Glutamatergic neuron (in vitro differentiated cells): ENCODE results near the gene ARHGAP6. TPM values are rescaled to one million over a fixed set of nuclear protein-coding genes. Genes with fewer than 3 reads are reported as not detected.
"Not testable (repeated sequence)": the region's sequence is repeated elsewhere in the genome, so short reads cannot be mapped to it uniquely, and the experiment has no call there.

Source experiments
- DNase-seq: peaks from one replicate; pipeline ENCODE4 v3.0.0; 2022
- H3K27ac Mint-ChIP-seq: one replicate; pipeline ENCODE4 v1.8.0; 2020; ENCODE audit warnings: mild to moderate bottlenecking, mixed read lengths, inconsistent platforms; ENCODE audit not compliant: unreplicated experiment
- H3K27me3 Mint-ChIP-seq: one replicate; pipeline ENCODE4 v1.8.0; 2020; ENCODE audit warnings: mild to moderate bottlenecking, moderate library complexity, mixed read lengths, inconsistent platforms; ENCODE audit not compliant: unreplicated experiment
- H3K36me3 Mint-ChIP-seq: one replicate; pipeline ENCODE4 v1.8.0; 2020; ENCODE audit warnings: mild to moderate bottlenecking, mixed read lengths, inconsistent platforms; ENCODE audit not compliant: unreplicated experiment
- H3K4me1 Mint-ChIP-seq: one replicate; pipeline ENCODE4 v1.8.0; 2020; ENCODE audit warnings: mild to moderate bottlenecking, low read depth, mixed read lengths, inconsistent platforms; ENCODE audit not compliant: unreplicated experiment
- H3K4me3 Mint-ChIP-seq: one replicate; pipeline ENCODE4 v1.8.0; 2020; ENCODE audit warnings: mild to moderate bottlenecking, mixed read lengths, inconsistent platforms; ENCODE audit not compliant: unreplicated experiment
- H3K9me3 Mint-ChIP-seq: one replicate; pipeline ENCODE4 v1.8.0; 2020; ENCODE audit warnings: mild to moderate bottlenecking, moderate library complexity, mixed read lengths, inconsistent platforms; ENCODE audit not compliant: unreplicated experiment
- CTCF ChIP-seq: fragments of 200-600 bp; sonication (generic); IDR thresholded peaks from one replicate; pipeline ENCODE4 v1.5.0; 2021; ENCODE audit not compliant: partially characterized antibody, unreplicated experiment
- total RNA-seq: library from RNA; stranded (reverse); fragmentation: NEBNext Ultra II Directional; extraction: Animal tissue kit (Norgen Biotek cat#: 25700); gene quantifications from one replicate; pipeline ENCODE4 v1.2.1, GENCODE V29; 2021; ENCODE audit not compliant: unreplicated experiment

The ARHGAP6 gene
- total RNA-seq, 1 donor from 2014 or later, result 3.6 TPM

DNA sequence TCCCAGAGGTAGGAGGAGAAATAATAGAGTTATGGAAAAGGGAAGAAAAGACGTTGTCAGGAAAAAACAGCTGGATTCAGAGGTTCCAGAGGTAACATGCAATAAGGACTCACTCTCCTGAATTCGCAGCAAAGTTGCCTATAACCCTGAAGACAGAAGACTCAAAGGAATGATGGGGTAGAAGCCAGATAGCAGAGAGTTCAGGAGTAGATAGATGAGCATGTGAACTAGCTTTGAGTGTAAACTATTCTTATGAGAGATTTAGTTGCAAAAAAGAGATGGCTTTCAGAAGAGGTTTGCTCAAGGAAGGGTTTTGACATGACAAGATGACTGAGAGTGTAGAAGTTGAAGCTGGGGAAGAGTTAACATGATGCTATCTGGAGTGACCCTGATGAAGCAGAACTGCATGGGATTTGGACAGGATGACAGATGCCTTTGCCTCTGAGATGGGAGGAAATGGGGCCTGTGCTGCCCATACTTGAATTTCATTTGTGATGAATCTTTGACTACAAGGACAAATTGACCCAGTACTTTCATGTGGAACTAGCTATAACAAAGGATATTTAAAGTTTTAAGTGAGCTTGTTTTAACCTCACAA, 298.6 kb downstream of the ARHGAP6 start:
- no peak overlapping the region for H3K27ac Mint-ChIP-seq
- H3K4me1 Mint-ChIP-seq, result peaks cover 3% of the 10 kb centered on the region
- H3K36me3 Mint-ChIP-seq, result no peaks in the 10 kb centered on the region
- H3K4me3 Mint-ChIP-seq, result no peak overlapping the region
- H3K9me3 Mint-ChIP-seq, result peaks cover 1% of the 10 kb centered on the region
- no peak for DNase-seq
- no peaks in the 10 kb centered on the region for H3K27me3 Mint-ChIP-seq
- no peak for TF ChIP-seq CTCF

- Mint-ChIP-seq H3K27ac (no peak overlapping the region), H3K4me3 (no peak overlapping the region), H3K4me1 (peaks cover 3% of the 10 kb centered on the region), H3K27me3 (no peaks in the 10 kb centered on the region), H3K36me3 (no peaks in the 10 kb centered on the region), H3K9me3 (peaks cover 1% of the 10 kb centered on the region)
- no peak for TF ChIP-seq CTCF
- no peak for DNase-seq
Observed at GRCh38 chrX:11365426-11365825, 300.3 kb downstream of the ARHGAP6 start.

GRCh38 chrX:11364835-11365234, 300.9 kb downstream of the ARHGAP6 start:
- Mint-ChIP-seq H3K36me3 (no peaks in the 10 kb centered on the region), H3K4me3 (no peak overlapping the region), H3K27me3 (no peaks in the 10 kb centered on the region), H3K4me1 (peaks cover 3% of the 10 kb centered on the region), H3K27ac (no peak overlapping the region), H3K9me3 (peaks cover 1% of the 10 kb centered on the region)
- DNase-seq, result no peak
- TF ChIP-seq CTCF, result no peak

GRCh38 chrX:11363825-11364224, 301.9 kb downstream of the ARHGAP6 start:
- H3K4me1 Mint-ChIP-seq, H3K9me3 Mint-ChIP-seq, H3K27me3 Mint-ChIP-seq, H3K27ac Mint-ChIP-seq, H3K4me3 Mint-ChIP-seq, DNase-seq, H3K36me3 Mint-ChIP-seq: not testable (repeated sequence)

- no peak overlapping the region for H3K27ac Mint-ChIP-seq
Observed at GRCh38 chrX:11363069-11363594, 302.6 kb downstream of the ARHGAP6 start.

GRCh38 chrX:11361666-11362065, 304.1 kb downstream of the ARHGAP6 start:
- H3K27ac Mint-ChIP-seq, H3K4me1 Mint-ChIP-seq, H3K9me3 Mint-ChIP-seq, H3K4me3 Mint-ChIP-seq, H3K27me3 Mint-ChIP-seq, DNase-seq, H3K36me3 Mint-ChIP-seq: not testable (repeated sequence)

More at GRCh38 chrX:11363069-11363594, 302.6 kb downstream of the ARHGAP6 start:
- Mint-ChIP-seq H3K4me1 (no peaks in the 10 kb centered on the region), H3K9me3 (peaks cover 1% of the 10 kb centered on the region), H3K4me3 (no peak overlapping the region), H3K27me3 (no peaks in the 10 kb centered on the region), H3K36me3 (no peaks in the 10 kb centered on the region)
- no peak for DNase-seq
- no peak for TF ChIP-seq CTCF

DNA sequence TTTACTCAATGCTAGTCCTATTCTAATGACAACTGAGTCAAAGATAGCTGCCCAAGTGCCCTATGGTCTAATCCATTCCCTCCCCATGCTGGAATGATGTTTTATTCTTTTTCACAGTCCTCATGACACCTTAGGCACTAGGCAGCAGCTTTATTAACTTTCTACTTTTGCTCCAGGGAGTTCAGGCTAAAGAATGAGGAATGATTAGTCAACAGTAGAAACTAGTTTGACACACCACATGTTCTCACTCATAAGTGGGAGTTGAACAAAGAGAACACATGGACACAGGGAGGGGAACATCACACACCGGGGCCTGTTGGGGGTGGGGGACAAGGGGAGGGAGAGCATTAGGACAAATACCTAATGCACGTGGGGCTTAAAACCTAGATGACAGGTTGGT, 309.8 kb downstream of the ARHGAP6 start:
- not testable (repeated sequence) for H3K9me3 Mint-ChIP-seq, H3K27ac Mint-ChIP-seq, H3K4me1 Mint-ChIP-seq, H3K36me3 Mint-ChIP-seq, DNase-seq, H3K27me3 Mint-ChIP-seq, H3K4me3 Mint-ChIP-seq
